ENCODE data around the gene RUNDC3A.
"Not testable (repeated sequence)": the region's sequence is repeated elsewhere in the genome, so short reads cannot be mapped to it uniquely, and the experiment has no call there.

The RUNDC3A gene

DNA sequence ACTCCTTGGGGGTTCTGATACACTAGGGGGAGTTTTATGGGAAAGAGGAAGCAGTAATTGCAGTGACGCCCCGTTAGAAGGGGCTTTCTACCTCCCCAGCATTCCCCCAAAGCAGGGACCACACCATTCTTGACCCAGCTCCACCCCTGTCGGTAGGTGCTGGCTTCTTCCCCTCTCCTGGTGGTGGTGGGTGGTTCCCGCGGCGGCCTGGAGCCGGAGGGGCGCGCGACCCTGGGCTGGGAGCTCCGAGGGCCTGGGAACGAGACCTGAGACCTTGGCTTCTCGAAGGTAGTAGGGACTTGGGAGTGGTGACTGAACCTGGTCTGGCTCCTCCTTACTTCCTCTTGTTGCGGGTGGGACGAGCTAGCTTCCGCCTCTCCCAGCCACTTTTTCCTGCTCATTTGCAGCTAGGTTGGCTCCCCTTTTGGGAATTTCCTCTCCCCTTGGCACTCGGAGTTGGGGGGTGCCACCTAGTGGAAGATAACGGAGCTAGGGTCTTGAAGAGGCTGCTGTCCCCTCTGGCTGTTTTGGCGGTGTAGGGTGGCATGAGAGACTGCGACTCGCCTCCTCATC lies 37.1 kb downstream of the RUNDC3A start:
- Histone ChIP-seq H3K36me3 (ENCODE audit: control insufficient read depth in 2 of 2, insufficient read depth in 2 of 2, low read length in 2 of 2) (peaks cover 0 to 4% of the 10 kb centered on the region in 2 donors), H3K4me1 (ENCODE audit: control insufficient read depth, insufficient read depth, low read length) (peaks cover 18% of the 10 kb centered on the region), H3K9me3 (ENCODE audit: control insufficient read depth in 2 of 2, low read length in 2 of 2) (no peaks in the 10 kb centered on the region), H3K27me3 (ENCODE audit: control insufficient read depth in 1 of 2, insufficient read depth in 2 of 2, low read length in 2 of 2) (no peaks in the 10 kb centered on the region), H3K27ac (ENCODE audit: low read length) (peak overlapping the region; percentile 85), H3K4me3 (ENCODE audit: low read length in 2 of 2) (peak overlapping the region; percentile 81 to 96), H3K9ac (ENCODE audit: low read length in 2 of 2) (peak overlapping the region; percentile 75 to 87)

DNA sequence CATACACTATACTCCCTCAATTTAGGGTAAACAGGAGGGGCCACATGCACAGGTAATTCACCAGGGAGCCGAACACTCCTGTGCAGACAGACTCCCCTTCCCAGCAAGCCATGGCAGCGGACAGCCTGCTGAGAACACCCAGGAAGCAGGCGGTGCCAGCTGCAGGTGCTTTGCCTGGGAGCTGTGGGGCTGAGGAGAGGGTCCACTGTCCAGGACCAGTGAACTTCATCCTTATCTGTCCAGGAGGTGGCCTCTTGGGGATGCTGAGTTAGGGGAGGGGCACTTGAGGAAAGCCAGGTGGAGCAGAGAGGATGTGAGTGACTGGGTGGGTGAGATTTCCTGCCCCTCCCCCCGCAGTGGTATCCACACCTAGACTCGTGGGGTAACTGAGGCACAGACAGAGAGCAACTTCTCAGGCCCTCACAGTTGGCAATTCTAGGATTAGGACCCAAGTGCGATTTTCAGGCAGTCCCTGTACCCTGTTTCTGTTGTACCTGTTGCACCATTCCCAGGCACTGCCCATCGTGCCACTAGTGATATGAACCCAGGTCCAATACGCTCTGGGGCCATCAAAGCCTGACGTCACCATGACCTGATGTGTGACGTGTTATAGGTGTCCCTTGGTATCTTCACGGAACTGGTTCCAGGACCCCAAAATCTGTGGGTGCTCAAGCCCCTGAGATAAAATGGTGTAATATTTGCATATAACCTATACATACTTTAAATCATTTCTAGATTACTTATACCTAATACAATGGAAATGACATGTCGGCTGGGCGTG lies 37.9 kb downstream of the RUNDC3A start:
- H3K27me3 ChIP-seq (ENCODE audit: control insufficient read depth in 1 of 2, insufficient read depth in 2 of 2, low read length in 2 of 2) = no peaks in the 10 kb centered on the region
- peak overlapping the region in 1 of 2 donors; percentile 87 for H3K9ac ChIP-seq (ENCODE audit: low read length in 2 of 2)
- no peaks in the 10 kb centered on the region for H3K9me3 ChIP-seq (ENCODE audit: control insufficient read depth in 2 of 2, low read length in 2 of 2)
- H3K36me3 ChIP-seq (ENCODE audit: control insufficient read depth in 2 of 2, insufficient read depth in 2 of 2, low read length in 2 of 2) = peaks cover 5 to 8% of the 10 kb centered on the region in 2 donors
- peak overlapping the region; percentile 85 for H3K27ac ChIP-seq (ENCODE audit: low read length)
- peaks cover 18% of the 10 kb centered on the region for H3K4me1 ChIP-seq (ENCODE audit: control insufficient read depth, insufficient read depth, low read length)
- peak overlapping the region; percentile 81 to 96 for H3K4me3 ChIP-seq (ENCODE audit: low read length in 2 of 2)

DNA sequence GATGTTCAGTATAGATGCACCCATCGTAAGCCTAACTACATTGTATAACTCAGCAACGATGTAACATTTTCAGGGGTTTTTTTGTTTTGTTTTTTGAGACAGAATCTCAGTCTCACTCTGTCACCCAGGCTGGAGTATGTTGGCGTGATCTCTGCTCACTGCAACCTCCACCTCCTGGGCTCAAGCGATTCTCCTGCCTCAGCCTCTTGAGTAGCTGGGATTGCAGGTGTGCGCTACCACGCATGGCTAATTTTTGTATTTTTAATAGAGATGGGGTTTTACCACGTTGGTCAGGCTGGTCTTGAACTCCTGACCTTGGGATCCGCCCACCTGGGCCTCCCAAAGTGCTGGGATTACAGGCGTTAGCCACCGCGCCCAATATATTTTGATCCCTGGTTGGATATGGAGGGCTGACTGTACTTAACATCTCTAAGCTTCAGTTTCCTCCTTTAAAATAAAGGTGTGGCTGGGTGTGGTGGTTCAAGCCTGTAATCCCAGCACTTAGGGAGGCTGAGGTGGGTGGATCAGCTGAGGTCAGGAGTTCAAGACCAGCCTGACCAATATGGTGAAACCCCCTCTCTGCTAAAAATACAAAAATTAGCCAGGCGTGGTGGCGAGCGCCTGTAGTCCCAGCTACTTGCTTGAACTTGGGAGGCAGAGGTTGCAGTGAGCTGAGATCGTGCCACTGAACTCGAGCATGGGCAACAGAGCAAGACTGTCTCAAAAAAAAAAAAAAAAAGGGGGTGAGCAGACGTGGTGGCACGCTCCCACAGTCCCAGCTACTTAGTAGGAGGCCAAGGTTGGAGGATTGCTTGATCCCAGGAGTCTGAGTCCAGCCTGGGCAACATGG lies 39.0 kb downstream of the RUNDC3A start:
- not testable (repeated sequence) for H3K9ac ChIP-seq (ENCODE audit: low read length in 2 of 2); H3K4me3 ChIP-seq (ENCODE audit: low read length in 2 of 2); H3K9me3 ChIP-seq (ENCODE audit: control insufficient read depth in 2 of 2, low read length in 2 of 2); H3K27me3 ChIP-seq (ENCODE audit: control insufficient read depth in 1 of 2, insufficient read depth in 2 of 2, low read length in 2 of 2); H3K27ac ChIP-seq (ENCODE audit: low read length)
- peaks cover 18% of the 10 kb centered on the region for H3K4me1 ChIP-seq (ENCODE audit: control insufficient read depth, insufficient read depth, low read length)
- peaks cover 14% of the 10 kb centered on the region in 2 donors for H3K36me3 ChIP-seq (ENCODE audit: control insufficient read depth in 2 of 2, insufficient read depth in 2 of 2, low read length in 2 of 2)

DNA sequence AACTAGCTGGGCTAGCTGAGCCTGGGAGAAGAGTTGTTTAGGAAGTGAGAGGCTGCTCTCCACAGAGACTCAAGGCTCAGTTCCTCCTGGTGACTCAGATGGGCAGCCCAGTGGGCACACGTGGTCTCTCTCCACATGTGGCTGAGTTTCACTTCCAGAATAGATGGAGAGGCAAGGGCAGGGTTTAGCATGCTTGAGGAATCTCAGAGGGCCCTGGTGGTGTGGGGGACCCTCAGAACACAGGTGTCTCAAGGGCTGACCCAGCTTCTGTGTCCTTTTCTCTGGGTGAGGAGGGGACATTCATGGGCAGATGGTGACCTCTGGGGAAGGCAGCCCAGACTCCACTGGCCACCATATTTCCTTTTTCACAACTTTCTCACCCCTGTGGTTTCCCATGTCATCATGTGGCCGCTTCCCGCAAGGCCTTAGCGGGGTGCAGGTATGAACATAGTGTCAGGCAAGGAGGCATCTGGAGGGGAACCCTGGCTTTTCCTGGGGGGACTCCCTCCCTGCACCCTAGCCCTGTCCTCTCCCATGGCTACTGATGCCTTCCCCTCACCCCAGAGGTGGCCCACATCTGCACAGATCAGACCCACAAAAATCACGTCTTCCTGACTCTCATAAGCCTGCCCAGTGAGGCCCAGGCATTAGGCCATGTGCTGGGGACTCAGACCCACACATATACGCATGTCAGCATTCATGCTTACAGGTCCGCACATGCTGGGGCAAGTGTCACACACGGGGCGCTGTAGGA lies 40.0 kb downstream of the RUNDC3A start:
- peaks cover 16% of the 10 kb centered on the region in 2 donors for H3K36me3 ChIP-seq (ENCODE audit: control insufficient read depth in 2 of 2, insufficient read depth in 2 of 2, low read length in 2 of 2)
- no peak overlapping the region for H3K27ac ChIP-seq (ENCODE audit: low read length)
- peaks cover 18% of the 10 kb centered on the region for H3K4me1 ChIP-seq (ENCODE audit: control insufficient read depth, insufficient read depth, low read length)

DNA sequence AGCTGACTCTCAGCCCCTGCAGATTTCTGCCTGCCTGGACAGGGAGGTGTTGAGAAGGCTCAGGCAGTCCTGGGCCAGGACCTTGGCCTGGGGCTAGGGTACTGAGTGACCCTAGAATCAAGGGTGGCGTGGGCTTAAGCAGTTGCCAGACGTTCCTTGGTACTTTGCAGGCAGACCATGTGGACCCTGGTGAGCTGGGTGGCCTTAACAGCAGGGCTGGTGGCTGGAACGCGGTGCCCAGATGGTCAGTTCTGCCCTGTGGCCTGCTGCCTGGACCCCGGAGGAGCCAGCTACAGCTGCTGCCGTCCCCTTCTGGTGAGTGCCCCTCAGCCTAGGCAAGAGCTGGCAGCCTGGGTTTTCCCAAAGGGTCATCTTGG lies 40.6 kb downstream of the RUNDC3A start:
- Histone ChIP-seq H3K36me3 (ENCODE audit: control insufficient read depth in 2 of 2, insufficient read depth in 2 of 2, low read length in 2 of 2) (peaks cover 16% of the 10 kb centered on the region in 2 donors), H3K9ac (ENCODE audit: low read length in 2 of 2) (no peak overlapping the region), H3K27ac (ENCODE audit: low read length) (no peak overlapping the region), H3K4me1 (ENCODE audit: control insufficient read depth, insufficient read depth, low read length) (peaks cover 18% of the 10 kb centered on the region), H3K4me3 (ENCODE audit: low read length in 2 of 2) (no peak overlapping the region), H3K27me3 (ENCODE audit: control insufficient read depth in 1 of 2, insufficient read depth in 2 of 2, low read length in 2 of 2) (no peaks in the 10 kb centered on the region), H3K9me3 (ENCODE audit: control insufficient read depth in 2 of 2, low read length in 2 of 2) (no peaks in the 10 kb centered on the region)

More for the DNA sequence above, 40.0 kb downstream of the RUNDC3A start:
- Histone ChIP-seq H3K9ac (ENCODE audit: low read length in 2 of 2) (no peak overlapping the region), H3K9me3 (ENCODE audit: control insufficient read depth in 2 of 2, low read length in 2 of 2) (no peaks in the 10 kb centered on the region), H3K27me3 (ENCODE audit: control insufficient read depth in 1 of 2, insufficient read depth in 2 of 2, low read length in 2 of 2) (no peaks in the 10 kb centered on the region), H3K4me3 (ENCODE audit: low read length in 2 of 2) (no peak overlapping the region)

DNA sequence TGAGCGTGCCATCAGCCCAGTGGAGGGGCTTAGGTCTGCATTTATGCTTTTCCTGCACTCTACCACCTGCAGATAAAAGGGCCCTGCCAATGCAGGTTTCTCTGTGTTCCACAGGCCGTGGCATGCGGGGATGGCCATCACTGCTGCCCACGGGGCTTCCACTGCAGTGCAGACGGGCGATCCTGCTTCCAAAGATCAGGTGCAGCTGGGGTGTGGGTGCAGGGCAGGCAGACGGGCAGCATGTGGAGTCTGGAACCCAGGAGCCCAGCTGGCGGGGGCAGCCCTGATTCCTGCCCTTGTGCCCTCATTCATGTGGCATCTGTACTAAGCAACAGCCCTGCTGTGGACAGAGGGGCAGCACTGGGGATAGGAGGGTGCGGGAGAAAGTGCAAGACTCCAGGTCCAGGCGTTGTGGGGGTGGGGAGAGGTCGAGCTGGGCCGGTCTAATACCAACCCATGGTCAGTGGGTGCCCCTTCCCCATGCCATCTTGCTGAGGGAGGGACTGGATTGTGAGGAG lies 41.2 kb downstream of the RUNDC3A start:
- H3K9ac ChIP-seq (ENCODE audit: low read length in 2 of 2) = no peak overlapping the region
- peaks cover 13% of the 10 kb centered on the region for H3K4me1 ChIP-seq (ENCODE audit: control insufficient read depth, insufficient read depth, low read length)

DNA sequence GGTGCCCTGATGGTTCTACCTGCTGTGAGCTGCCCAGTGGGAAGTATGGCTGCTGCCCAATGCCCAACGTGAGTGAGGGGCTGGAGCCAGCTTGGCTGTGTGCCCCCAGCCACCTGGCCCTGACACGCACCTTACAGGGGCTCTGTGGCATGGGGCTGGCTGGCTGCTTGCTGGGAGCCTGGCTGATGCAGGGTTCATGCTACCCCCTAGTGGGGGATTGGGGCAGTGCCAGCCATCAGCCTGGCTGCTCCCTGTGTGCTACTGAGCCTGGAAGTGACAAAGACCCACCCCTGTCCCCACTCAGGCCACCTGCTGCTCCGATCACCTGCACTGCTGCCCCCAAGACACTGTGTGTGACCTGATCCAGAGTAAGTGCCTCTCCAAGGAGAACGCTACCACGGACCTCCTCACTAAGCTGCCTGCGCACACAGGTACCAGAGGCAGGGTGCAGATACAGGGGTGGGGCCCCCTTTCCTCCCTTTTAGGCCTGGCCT lies 42.4 kb downstream of the RUNDC3A start:
- Histone ChIP-seq H3K4me3 (ENCODE audit: low read length in 2 of 2) (no peak overlapping the region), H3K4me1 (ENCODE audit: control insufficient read depth, insufficient read depth, low read length) (peaks cover 8% of the 10 kb centered on the region), H3K9me3 (ENCODE audit: control insufficient read depth in 2 of 2, low read length in 2 of 2) (no peaks in the 10 kb centered on the region), H3K36me3 (ENCODE audit: control insufficient read depth in 2 of 2, insufficient read depth in 2 of 2, low read length in 2 of 2) (peaks cover 16% of the 10 kb centered on the region in 2 donors), H3K9ac (ENCODE audit: low read length in 2 of 2) (no peak overlapping the region), H3K27ac (ENCODE audit: low read length) (no peak overlapping the region), H3K27me3 (ENCODE audit: control insufficient read depth in 1 of 2, insufficient read depth in 2 of 2, low read length in 2 of 2) (no peaks in the 10 kb centered on the region)

More for the DNA sequence above, 41.2 kb downstream of the RUNDC3A start:
- Histone ChIP-seq H3K9me3 (ENCODE audit: control insufficient read depth in 2 of 2, low read length in 2 of 2) (no peaks in the 10 kb centered on the region), H3K36me3 (ENCODE audit: control insufficient read depth in 2 of 2, insufficient read depth in 2 of 2, low read length in 2 of 2) (peaks cover 16% of the 10 kb centered on the region in 2 donors), H3K27ac (ENCODE audit: low read length) (no peak overlapping the region), H3K27me3 (ENCODE audit: control insufficient read depth in 1 of 2, insufficient read depth in 2 of 2, low read length in 2 of 2) (no peaks in the 10 kb centered on the region), H3K4me3 (ENCODE audit: low read length in 2 of 2) (no peak overlapping the region)

DNA sequence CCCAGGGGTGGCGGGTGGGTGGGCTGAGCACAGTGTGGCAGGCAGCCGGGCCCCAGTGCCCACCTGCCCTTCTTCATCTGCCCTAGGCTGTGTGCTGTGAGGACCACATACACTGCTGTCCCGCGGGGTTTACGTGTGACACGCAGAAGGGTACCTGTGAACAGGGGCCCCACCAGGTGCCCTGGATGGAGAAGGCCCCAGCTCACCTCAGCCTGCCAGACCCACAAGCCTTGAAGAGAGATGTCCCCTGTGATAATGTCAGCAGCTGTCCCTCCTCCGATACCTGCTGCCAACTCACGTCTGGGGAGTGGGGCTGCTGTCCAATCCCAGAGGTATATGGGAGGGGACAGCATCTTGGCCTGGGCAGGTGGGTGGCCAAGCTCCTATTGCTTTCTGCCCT lies 43.1 kb downstream of the RUNDC3A start:
- H3K4me3 ChIP-seq (ENCODE audit: low read length in 2 of 2) = no peak overlapping the region
- peaks cover 16% of the 10 kb centered on the region in 2 donors for H3K36me3 ChIP-seq (ENCODE audit: control insufficient read depth in 2 of 2, insufficient read depth in 2 of 2, low read length in 2 of 2)
- no peak overlapping the region for H3K27ac ChIP-seq (ENCODE audit: low read length)
- H3K9ac ChIP-seq (ENCODE audit: low read length in 2 of 2) = no peak overlapping the region
- H3K4me1 ChIP-seq (ENCODE audit: control insufficient read depth, insufficient read depth, low read length) = peaks cover under 1% of the 10 kb centered on the region
- H3K27me3 ChIP-seq (ENCODE audit: control insufficient read depth in 1 of 2, insufficient read depth in 2 of 2, low read length in 2 of 2) = no peaks in the 10 kb centered on the region
- H3K9me3 ChIP-seq (ENCODE audit: control insufficient read depth in 2 of 2, low read length in 2 of 2) = no peaks in the 10 kb centered on the region

DNA sequence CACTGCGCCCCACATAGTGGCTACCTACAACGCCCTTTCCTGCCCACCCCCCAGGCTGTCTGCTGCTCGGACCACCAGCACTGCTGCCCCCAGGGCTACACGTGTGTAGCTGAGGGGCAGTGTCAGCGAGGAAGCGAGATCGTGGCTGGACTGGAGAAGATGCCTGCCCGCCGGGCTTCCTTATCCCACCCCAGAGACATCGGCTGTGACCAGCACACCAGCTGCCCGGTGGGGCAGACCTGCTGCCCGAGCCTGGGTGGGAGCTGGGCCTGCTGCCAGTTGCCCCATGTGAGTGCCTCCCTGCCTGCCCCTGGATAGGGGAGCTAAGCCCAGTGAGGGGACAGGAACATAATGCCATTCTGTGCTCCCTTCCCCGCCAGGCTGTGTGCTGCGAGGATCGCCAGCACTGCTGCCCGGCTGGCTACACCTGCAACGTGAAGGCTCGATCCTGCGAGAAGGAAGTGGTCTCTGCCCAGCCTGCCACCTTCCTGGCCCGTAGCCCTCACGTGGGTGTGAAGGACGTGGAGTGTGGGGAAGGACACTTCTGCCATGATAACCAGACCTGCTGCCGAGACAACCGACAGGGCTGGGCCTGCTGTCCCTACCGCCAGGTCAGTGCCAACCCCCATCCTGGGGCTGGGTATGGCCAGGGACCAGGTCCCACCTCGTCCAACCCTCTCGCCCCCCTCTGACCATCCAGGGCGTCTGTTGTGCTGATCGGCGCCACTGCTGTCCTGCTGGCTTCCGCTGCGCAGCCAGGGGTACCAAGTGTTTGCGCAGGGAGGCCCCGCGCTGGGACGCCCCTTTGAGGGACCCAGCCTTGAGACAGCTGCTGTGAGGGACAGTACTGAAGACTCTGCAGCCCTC lies 43.8 kb downstream of the RUNDC3A start:
- Histone ChIP-seq H3K9ac (ENCODE audit: low read length in 2 of 2) (no peak overlapping the region), H3K4me1 (ENCODE audit: control insufficient read depth, insufficient read depth, low read length) (no peaks in the 10 kb centered on the region), H3K9me3 (ENCODE audit: control insufficient read depth in 2 of 2, low read length in 2 of 2) (no peaks in the 10 kb centered on the region), H3K27me3 (ENCODE audit: control insufficient read depth in 1 of 2, insufficient read depth in 2 of 2, low read length in 2 of 2) (no peaks in the 10 kb centered on the region), H3K4me3 (ENCODE audit: low read length in 2 of 2) (no peak overlapping the region), H3K27ac (ENCODE audit: low read length) (no peak overlapping the region), H3K36me3 (ENCODE audit: control insufficient read depth in 2 of 2, insufficient read depth in 2 of 2, low read length in 2 of 2) (peaks cover 16% of the 10 kb centered on the region in 2 donors)
